Large intestine (tissue), 3 donors: ENCODE measurements around the gene PLXNB2. TPM values are rescaled to one million over a fixed set of nuclear protein-coding genes. Genes with fewer than 3 reads are reported as not detected.
A peak's percentile ranks its signal among the peaks of the same experiment; 100 is the strongest.
"Not testable (repeated sequence)": the region's sequence is repeated elsewhere in the genome, so short reads cannot be mapped to it uniquely, and the experiment has no call there.

ENCODE experiments used
- DNase-seq, 2 donors: peaks; one replicate each; pipeline versions ENCODE4 v3.0.0 to v3.0.0-alpha.2; 2013
- H3K27ac ChIP-seq: one replicate; pipeline ENCODE4 v1.5.1; 2013; ENCODE audit warnings: low read length
- H3K27me3 ChIP-seq: 2 replicates; pipeline ENCODE4 v1.6.1; 2013; ENCODE audit warnings: low read length; ENCODE audit not compliant: control insufficient read depth, insufficient read depth
- H3K36me3 ChIP-seq: 2 replicates; pipeline ENCODE4 v1.6.1; 2013; ENCODE audit warnings: low read length; ENCODE audit not compliant: control insufficient read depth, insufficient read depth
- H3K4me1 ChIP-seq: one replicate; pipeline ENCODE4 v1.6.1; 2013; ENCODE audit warnings: low read length; ENCODE audit not compliant: control insufficient read depth, insufficient read depth
- H3K4me3 ChIP-seq: one replicate; pipeline ENCODE4 v1.5.1; 2013; ENCODE audit warnings: low read length
- H3K9me3 ChIP-seq: one replicate; pipeline ENCODE4 v1.6.1; 2013; ENCODE audit warnings: mild to moderate bottlenecking, low read depth, low read length, moderate library complexity; ENCODE audit not compliant: control insufficient read depth
- WGBS: methylation state at CpG from one replicate; pipeline ENCODE4 v1.1.5; 2013; ENCODE audit warnings: low lambda C conversion rate; ENCODE audit not compliant: insufficient coverage; 5-methylcytosine and 5-hydroxymethylcytosine counted together
- polyA plus RNA-seq: library from polyadenylated mRNA; unstranded; fragments of 120-200 nt; gene quantifications from one replicate; pipeline ENCODE4 v1.2.1, GENCODE V29; 2013

Gene PLXNB2
- polyA plus RNA-seq, 1 donor, result 65.0 TPM

- WGBS, result no CpG with 5 or more reads among the region's 105 CpGs
- Histone ChIP-seq H3K36me3 (no peaks in the 10 kb centered on the region), H3K27me3 (no peaks in the 10 kb centered on the region)
Observed at GRCh38 chr22:50326956-50327710, 19.7 kb upstream of the PLXNB2 start, which contains the start of gene DENND6B. Gene DENND6B (minus strand): TSS chr22:50327012. CDS start chr22:50326988, 24 bp downstream.

GRCh38 chr22:50326225-50326955 lies 18.9 kb upstream of the PLXNB2 start:
- Histone ChIP-seq H3K36me3 (no peaks in the 10 kb centered on the region), H3K4me1 (peaks cover 4% of the 10 kb centered on the region), H3K9me3 (no peaks in the 10 kb centered on the region), H3K4me3 (peak overlapping the region; percentile 31), H3K27ac (no peak overlapping the region), H3K27me3 (no peaks in the 10 kb centered on the region)
- WGBS, result no CpG with 5 or more reads among the region's 56 CpGs
- DNase-seq, result no peak

More at GRCh38 chr22:50326956-50327710, 19.7 kb upstream of the PLXNB2 start, which contains the start of gene DENND6B:
- Histone ChIP-seq H3K4me1 (peaks cover 4% of the 10 kb centered on the region), H3K9me3 (no peaks in the 10 kb centered on the region), H3K27ac (peak within 1 kb of the TSS; percentile 67), H3K4me3 (peak within 1 kb of the TSS; percentile 75)
- peak; percentile 85 for DNase-seq

GRCh38 chr22:50325444-50326224 lies 18.2 kb upstream of the PLXNB2 start:
- no CpG with 5 or more reads among the region's 19 CpGs for WGBS
- H3K27ac ChIP-seq, result no peak overlapping the region
- no peaks in the 10 kb centered on the region for H3K36me3 ChIP-seq
- no peaks in the 10 kb centered on the region for H3K27me3 ChIP-seq
- DNase-seq, result no peak
- H3K4me1 ChIP-seq, result peaks cover 4% of the 10 kb centered on the region
- no peaks in the 10 kb centered on the region for H3K9me3 ChIP-seq
- peak overlapping the region; percentile 31 for H3K4me3 ChIP-seq

GRCh38 chr22:50323900-50324299 lies 16.5 kb upstream of the PLXNB2 start:
- no CpG with 5 or more reads among the region's 5 CpGs for WGBS
- H3K27ac ChIP-seq, result no peak overlapping the region
- H3K9me3 ChIP-seq, result no peaks in the 10 kb centered on the region
- DNase-seq, result no peak
- H3K4me1 ChIP-seq, result peaks cover 4% of the 10 kb centered on the region
- no peaks in the 10 kb centered on the region for H3K36me3 ChIP-seq
- H3K4me3 ChIP-seq, result no peak overlapping the region
- no peaks in the 10 kb centered on the region for H3K27me3 ChIP-seq

- H3K4me3 ChIP-seq, H3K4me1 ChIP-seq, H3K27me3 ChIP-seq, DNase-seq, H3K27ac ChIP-seq, H3K36me3 ChIP-seq, H3K9me3 ChIP-seq: not testable (repeated sequence)
- WGBS, result 80% methylated on average over 1 of the region's 10 CpGs
Observed at GRCh38 chr22:50322382-50323104, 15.1 kb upstream of the PLXNB2 start.

- Histone ChIP-seq H3K9me3 (no peaks in the 10 kb centered on the region), H3K4me3 (no peak overlapping the region), H3K4me1 (no peaks in the 10 kb centered on the region), H3K36me3 (no peaks in the 10 kb centered on the region), H3K27ac (no peak overlapping the region), H3K27me3 (no peaks in the 10 kb centered on the region)
- no peak for DNase-seq
- WGBS, result no CpG with 5 or more reads among the region's 10 CpGs
Observed at GRCh38 chr22:50320671-50321325, 13.4 kb upstream of the PLXNB2 start.

GRCh38 chr22:50320116-50320515 lies 12.7 kb upstream of the PLXNB2 start:
- WGBS, result no CpG with 5 or more reads among the region's 8 CpGs
- DNase-seq, result no peak
- Histone ChIP-seq H3K27ac (no peak overlapping the region), H3K27me3 (no peaks in the 10 kb centered on the region), H3K9me3 (no peaks in the 10 kb centered on the region), H3K4me1 (no peaks in the 10 kb centered on the region), H3K4me3 (no peak overlapping the region), H3K36me3 (no peaks in the 10 kb centered on the region)

GRCh38 chr22:50319503-50319951 lies 12.1 kb upstream of the PLXNB2 start:
- no peak overlapping the region for H3K27ac ChIP-seq
- no peak for DNase-seq
- H3K9me3 ChIP-seq, result no peaks in the 10 kb centered on the region
- H3K4me1 ChIP-seq, result no peaks in the 10 kb centered on the region
- H3K27me3 ChIP-seq, result no peaks in the 10 kb centered on the region
- no peak overlapping the region for H3K4me3 ChIP-seq
- no peaks in the 10 kb centered on the region for H3K36me3 ChIP-seq
- no CpG with 5 or more reads among the region's 15 CpGs for WGBS

GRCh38 chr22:50318698-50319411 lies 11.4 kb upstream of the PLXNB2 start:
- H3K36me3 ChIP-seq, result no peaks in the 10 kb centered on the region
- no peak for DNase-seq
- H3K27me3 ChIP-seq, result no peaks in the 10 kb centered on the region
- H3K27ac ChIP-seq, result no peak overlapping the region
- no CpG with 5 or more reads among the region's 21 CpGs for WGBS
- H3K9me3 ChIP-seq, result no peaks in the 10 kb centered on the region
- H3K4me3 ChIP-seq, result no peak overlapping the region
- H3K4me1 ChIP-seq, result peaks cover 4% of the 10 kb centered on the region
